Activated CD8-positive, alpha-beta T cell treated with anti-CD3 and anti-CD28 coated beads for 36 hours (primary cell): ENCODE measurements around the gene ARHGEF16. TPM values are rescaled to one million over a fixed set of nuclear protein-coding genes. Genes with fewer than 3 reads are reported as not detected.

Experiments
- ATAC-seq: fragments of 200-7000 bp; cut with Tn5 transposase; one replicate; pipeline ENCODE4 v1.10.0; 2021; ENCODE audit warnings: mild to moderate bottlenecking, moderate library complexity
- CTCF ChIA-PET: fragments of 350-600 bp; sonication (Branson Sonifier 250); formaldehyde crosslinking; loops from one replicate; lab custom pipeline; 2021; ENCODE audit warnings: antibody characterized with exemption; lab: Charles Lee
- POLR2A ChIA-PET: fragments of 350-600 bp; sonication (Branson Sonifier 250); formaldehyde crosslinking; loops from one replicate; lab custom pipeline; 2021; ENCODE audit warnings: antibody characterized with exemption; lab: Charles Lee
- DNase-seq: peaks from one replicate; pipeline ENCODE4 v3.0.0-alpha.2; 2020
- H3K27ac Mint-ChIP-seq: one replicate; pipeline ENCODE4 v1.8.0; 2021; ENCODE audit warnings: mild to moderate bottlenecking, mixed read lengths
- H3K27me3 Mint-ChIP-seq: one replicate; pipeline ENCODE4 v1.8.0; 2021; ENCODE audit warnings: mixed read lengths
- H3K36me3 Mint-ChIP-seq: one replicate; pipeline ENCODE4 v1.8.0; 2021; ENCODE audit warnings: low read depth, mixed read lengths
- H3K4me1 Mint-ChIP-seq: one replicate; pipeline ENCODE4 v1.8.0; 2021; ENCODE audit warnings: low read depth, mixed read lengths
- H3K4me3 Mint-ChIP-seq: one replicate; pipeline ENCODE4 v1.8.0; 2021; ENCODE audit warnings: mild to moderate bottlenecking, moderate library complexity, mixed read lengths
- H3K9me3 Mint-ChIP-seq: one replicate; pipeline ENCODE4 v1.8.0; 2021; ENCODE audit warnings: mixed read lengths
- intact Hi-C: fragments of 100-400 bp; cut with micrococcal nuclease; formaldehyde crosslinking; loops from one replicate; pipeline ENCODE4 v1.10.0; 2022
- total RNA-seq, 2 experiments: library from RNA; stranded (reverse); gene quantifications; one replicate each; pipeline ENCODE4 v1.2.3, GENCODE V29; 2021
- TF ChIP-seq, protein P1 (sequence below): fragments of 200-600 bp; IDR thresholded peaks from one replicate; pipeline ENCODE4 v1.8.0; 2022; ENCODE audit warnings: antibody characterized with exemption, mild to moderate bottlenecking

ARHGEF16 gene
- total RNA-seq, 2 experiments from 2014 or later = not detected

DNA sequence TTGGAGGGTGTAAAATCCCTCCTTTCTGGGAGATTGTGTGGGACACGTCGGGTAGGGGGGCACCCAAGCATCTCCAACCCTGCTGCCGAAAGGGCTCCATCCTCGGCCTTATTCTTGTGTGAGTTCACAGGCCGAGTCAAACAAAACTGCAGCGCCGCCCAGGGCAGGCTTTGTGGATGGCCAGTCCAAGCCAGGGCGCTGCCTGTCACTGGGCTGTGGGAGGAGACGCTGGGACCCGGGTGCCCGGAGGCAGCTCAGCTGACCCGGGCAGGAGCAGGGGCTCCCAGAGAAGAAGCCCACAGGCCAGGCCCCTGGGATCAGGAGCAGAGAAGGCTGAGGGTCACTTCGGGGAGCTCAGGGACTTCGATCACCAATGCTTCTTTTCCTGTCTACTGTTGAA is 31.8 kb upstream of the ARHGEF16 start:
- Mint-ChIP-seq H3K9me3 (no peaks in the 10 kb centered on the region), H3K27ac (no peak overlapping the region), H3K4me3 (no peak overlapping the region), H3K27me3 (peaks cover 3% of the 10 kb centered on the region), H3K36me3 (no peaks in the 10 kb centered on the region), H3K4me1 (no peaks in the 10 kb centered on the region)
- no peak for DNase-seq
- TF ChIP-seq, protein P1, sequence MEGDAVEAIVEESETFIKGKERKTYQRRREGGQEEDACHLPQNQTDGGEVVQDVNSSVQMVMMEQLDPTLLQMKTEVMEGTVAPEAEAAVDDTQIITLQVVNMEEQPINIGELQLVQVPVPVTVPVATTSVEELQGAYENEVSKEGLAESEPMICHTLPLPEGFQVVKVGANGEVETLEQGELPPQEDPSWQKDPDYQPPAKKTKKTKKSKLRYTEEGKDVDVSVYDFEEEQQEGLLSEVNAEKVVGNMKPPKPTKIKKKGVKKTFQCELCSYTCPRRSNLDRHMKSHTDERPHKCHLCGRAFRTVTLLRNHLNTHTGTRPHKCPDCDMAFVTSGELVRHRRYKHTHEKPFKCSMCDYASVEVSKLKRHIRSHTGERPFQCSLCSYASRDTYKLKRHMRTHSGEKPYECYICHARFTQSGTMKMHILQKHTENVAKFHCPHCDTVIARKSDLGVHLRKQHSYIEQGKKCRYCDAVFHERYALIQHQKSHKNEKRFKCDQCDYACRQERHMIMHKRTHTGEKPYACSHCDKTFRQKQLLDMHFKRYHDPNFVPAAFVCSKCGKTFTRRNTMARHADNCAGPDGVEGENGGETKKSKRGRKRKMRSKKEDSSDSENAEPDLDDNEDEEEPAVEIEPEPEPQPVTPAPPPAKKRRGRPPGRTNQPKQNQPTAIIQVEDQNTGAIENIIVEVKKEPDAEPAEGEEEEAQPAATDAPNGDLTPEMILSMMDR = no peak
- intact Hi-C loops = loop anchor here (10.0 kb wide), 1 partner anchor 408 kb away; no protein-coding TSS in a partner anchor
- CTCF ChIA-PET = no interaction called here
- no peak for ATAC-seq
- POLR2A ChIA-PET = no interaction called here

GRCh38 chr1:3423245-3423829 is 31.1 kb upstream of the ARHGEF16 start:
- H3K27me3 Mint-ChIP-seq = peaks cover 3% of the 10 kb centered on the region
- H3K4me1 Mint-ChIP-seq = no peaks in the 10 kb centered on the region
- no peak for DNase-seq
- no peaks in the 10 kb centered on the region for H3K9me3 Mint-ChIP-seq
- TF ChIP-seq, protein P1 = no peak
- POLR2A ChIA-PET = no interaction called here
- no peak overlapping the region for H3K27ac Mint-ChIP-seq
- no peaks in the 10 kb centered on the region for H3K36me3 Mint-ChIP-seq
- no peak overlapping the region for H3K4me3 Mint-ChIP-seq
- CTCF ChIA-PET = interaction anchor here (0.9 to 2.7 kb wide), 3 partner anchors 105 to 601 kb away, joined by 3 to 9 read pairs (median 3); no protein-coding TSS in a partner anchor
- no peak for ATAC-seq
- intact Hi-C loops = loop anchor here (10.0 kb wide), 1 partner anchor 409 kb away; no protein-coding TSS in a partner anchor

DNA sequence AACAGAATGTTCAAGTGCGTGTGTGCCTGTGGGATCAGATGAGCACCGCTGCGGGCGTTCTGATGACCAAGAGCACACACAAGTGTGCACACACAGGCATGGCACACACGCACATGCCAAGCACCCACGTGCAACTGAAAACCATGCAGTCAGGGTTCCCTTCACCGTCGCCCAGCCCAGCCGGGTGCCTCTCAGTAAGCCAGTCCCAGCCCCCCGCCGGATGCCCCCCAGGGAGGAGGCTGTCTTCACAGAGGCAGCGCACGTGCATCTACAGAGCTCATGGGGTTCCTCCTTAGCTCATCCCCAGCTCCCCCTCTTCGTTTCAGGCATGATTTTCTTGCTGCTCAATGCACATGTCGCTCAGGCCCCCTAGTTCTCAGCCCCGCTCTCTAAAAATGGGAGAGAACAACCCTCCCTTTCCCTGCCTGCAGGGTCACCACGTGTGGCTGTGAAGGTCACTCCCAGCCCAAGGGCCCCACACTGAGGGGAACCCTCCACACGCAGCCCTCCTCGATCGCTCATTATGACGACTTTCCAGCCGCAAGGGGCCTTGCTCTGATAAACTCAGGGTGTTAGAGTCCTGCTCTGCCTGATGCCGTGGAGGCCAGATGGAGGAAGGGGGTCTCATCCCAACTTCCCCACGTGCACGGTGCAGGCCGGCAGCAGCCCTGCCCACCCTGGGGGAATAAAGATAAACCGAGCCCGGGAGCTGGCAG is 30.4 kb upstream of the ARHGEF16 start:
- POLR2A ChIA-PET = no interaction called here
- no peaks in the 10 kb centered on the region for H3K9me3 Mint-ChIP-seq
- H3K27me3 Mint-ChIP-seq = peaks cover 3% of the 10 kb centered on the region
- CTCF ChIA-PET = interaction anchor here (0.9 to 2.7 kb wide), 3 partner anchors 106 to 601 kb away, joined by 3 to 9 read pairs (median 3); no protein-coding TSS in a partner anchor
- no peak overlapping the region for H3K27ac Mint-ChIP-seq
- no peaks in the 10 kb centered on the region for H3K36me3 Mint-ChIP-seq
- DNase-seq = no peak
- TF ChIP-seq, protein P1 = no peak
- H3K4me3 Mint-ChIP-seq = no peak overlapping the region
- no peaks in the 10 kb centered on the region for H3K4me1 Mint-ChIP-seq
- ATAC-seq = no peak
- intact Hi-C loops = loop anchor here (10.0 kb wide), 1 partner anchor 409 kb away; no protein-coding TSS in a partner anchor

DNA sequence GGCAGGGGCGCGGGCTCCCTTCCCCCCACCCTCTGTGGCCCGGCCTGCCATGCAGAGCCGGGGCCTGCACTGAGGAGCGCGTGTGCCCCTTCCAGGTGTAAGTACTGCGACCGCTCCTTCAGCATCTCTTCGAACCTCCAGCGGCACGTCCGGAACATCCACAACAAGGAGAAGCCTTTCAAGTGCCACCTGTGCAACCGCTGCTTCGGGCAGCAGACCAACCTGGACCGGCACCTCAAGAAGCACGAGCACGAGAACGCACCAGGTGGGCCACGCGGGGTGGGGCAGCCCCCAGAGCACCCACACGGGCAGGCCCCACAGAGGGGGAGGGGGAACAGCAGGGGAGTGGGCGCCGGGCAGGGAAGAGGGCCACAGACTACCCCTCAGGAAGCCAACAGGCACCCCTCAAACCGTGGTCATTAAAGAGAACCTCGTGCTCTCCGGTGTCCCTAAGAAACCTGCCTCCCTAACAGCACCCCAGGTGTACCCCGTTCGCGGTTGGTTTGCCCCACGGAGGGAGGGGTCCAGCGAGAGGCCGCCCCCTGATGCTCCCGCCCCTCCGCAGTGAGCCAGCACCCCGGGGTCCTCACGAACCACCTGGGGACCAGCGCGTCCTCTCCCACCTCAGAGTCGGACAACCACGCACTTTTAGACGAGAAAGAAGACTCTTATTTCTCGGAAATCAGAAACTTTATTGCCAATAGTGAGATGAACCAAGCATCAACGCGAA is 28.8 kb upstream of the ARHGEF16 start:
- CTCF ChIA-PET = interaction anchor here (0.6 to 2.7 kb wide), 3 partner anchors 9 to 413 kb away, joined by 3 to 9 read pairs (median 3); no protein-coding TSS in a partner anchor
- no peaks in the 10 kb centered on the region for H3K27me3 Mint-ChIP-seq
- no peaks in the 10 kb centered on the region for H3K4me1 Mint-ChIP-seq
- no peak overlapping the region for H3K4me3 Mint-ChIP-seq
- H3K36me3 Mint-ChIP-seq = no peaks in the 10 kb centered on the region
- DNase-seq (no peak), ATAC-seq (no peak)
- intact Hi-C loops = loop anchor here (10.0 kb wide), 1 partner anchor 411 kb away; no protein-coding TSS in a partner anchor
- TF ChIP-seq, protein P1 = no peak
- POLR2A ChIA-PET = no interaction called here
- H3K27ac Mint-ChIP-seq = no peak overlapping the region
- H3K9me3 Mint-ChIP-seq = no peaks in the 10 kb centered on the region
